ENCODE data around the gene HHIPL1. TPM values are rescaled to one million over a fixed set of nuclear protein-coding genes. Genes with fewer than 3 reads are reported as not detected.

The HHIPL1 gene
- total RNA-seq, 2 donors from 2014 or later: 0.44 to 0.93 TPM

DNA sequence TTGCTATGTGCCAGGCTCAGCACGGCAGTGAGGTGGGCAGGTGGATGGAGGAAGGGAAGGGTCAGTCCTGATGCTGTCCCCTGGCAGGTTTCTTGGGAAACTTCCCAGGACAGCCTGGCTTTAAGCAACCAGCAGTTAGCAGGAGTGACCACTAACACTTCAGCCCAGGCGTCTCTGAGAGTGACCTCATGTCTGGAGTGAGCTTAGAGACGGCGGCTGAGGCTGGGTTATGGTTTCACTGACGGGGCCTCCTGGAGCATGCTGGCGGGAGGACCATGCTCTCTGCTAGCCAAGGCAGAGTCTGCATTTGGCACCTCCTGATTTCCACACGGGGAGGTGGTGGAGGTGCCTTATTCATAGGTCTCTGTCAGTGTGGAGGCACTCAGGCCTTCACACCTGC, 2.5 kb downstream of the HHIPL1 start:
- TF ChIP-seq, protein P1, sequence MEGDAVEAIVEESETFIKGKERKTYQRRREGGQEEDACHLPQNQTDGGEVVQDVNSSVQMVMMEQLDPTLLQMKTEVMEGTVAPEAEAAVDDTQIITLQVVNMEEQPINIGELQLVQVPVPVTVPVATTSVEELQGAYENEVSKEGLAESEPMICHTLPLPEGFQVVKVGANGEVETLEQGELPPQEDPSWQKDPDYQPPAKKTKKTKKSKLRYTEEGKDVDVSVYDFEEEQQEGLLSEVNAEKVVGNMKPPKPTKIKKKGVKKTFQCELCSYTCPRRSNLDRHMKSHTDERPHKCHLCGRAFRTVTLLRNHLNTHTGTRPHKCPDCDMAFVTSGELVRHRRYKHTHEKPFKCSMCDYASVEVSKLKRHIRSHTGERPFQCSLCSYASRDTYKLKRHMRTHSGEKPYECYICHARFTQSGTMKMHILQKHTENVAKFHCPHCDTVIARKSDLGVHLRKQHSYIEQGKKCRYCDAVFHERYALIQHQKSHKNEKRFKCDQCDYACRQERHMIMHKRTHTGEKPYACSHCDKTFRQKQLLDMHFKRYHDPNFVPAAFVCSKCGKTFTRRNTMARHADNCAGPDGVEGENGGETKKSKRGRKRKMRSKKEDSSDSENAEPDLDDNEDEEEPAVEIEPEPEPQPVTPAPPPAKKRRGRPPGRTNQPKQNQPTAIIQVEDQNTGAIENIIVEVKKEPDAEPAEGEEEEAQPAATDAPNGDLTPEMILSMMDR (IDR thresholded peaks at IDR 0.05): no peak
- H3K36me3 ChIP-seq: no peaks in the 10 kb centered on the region
- H3K9ac ChIP-seq (ENCODE audit: low read depth in 2 of 2, low read length in 2 of 2): no peak overlapping the region
- H3K9me3 ChIP-seq: no peaks in the 10 kb centered on the region
- H3K27me3 ChIP-seq: peaks cover 12% of the 10 kb centered on the region
- DNase-seq: no peak
- H3K27ac ChIP-seq: no peak overlapping the region
- H3K4me3 ChIP-seq: no peak overlapping the region
- intact Hi-C loops (cut with DNase I): no loop called here
- no peaks in the 10 kb centered on the region for H3K4me1 ChIP-seq

DNA sequence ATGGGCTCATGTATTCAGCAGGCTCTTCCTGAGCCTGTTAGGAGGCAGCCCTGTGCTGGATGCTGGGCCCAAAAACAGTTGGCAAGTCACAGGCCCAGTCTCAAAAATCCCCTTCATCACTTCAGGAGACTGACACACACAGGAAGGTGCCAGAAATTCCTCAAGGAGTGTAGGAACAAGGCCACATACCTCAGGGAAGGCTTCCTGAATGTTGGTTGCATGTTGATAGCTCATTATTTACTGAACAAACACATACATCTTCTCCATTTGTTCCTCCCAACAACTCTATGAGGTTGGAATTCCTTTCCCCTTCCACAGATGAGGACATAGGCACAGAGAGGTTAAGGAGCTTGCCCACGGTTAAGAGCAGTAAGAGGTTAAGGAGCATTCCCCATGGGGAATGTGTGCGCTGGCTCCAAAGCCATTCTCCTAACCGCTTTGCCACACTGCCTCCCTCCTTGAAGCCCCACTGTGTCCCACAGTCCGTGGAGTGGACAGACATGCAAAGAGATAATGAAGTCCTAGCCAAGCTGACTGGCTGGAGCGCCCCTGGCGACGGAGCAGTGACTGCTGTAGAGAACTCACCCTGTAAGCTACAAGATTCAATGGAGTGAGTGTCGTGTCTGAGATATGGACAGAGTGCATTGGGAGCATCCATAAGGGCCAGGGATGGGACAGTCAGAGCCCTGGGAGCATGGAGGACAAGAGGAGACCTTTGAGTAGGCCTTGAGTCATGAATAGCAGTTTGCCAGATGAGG, 3.3 kb downstream of the HHIPL1 start:
- H3K9ac ChIP-seq (ENCODE audit: low read depth in 2 of 2, low read length in 2 of 2): no peak overlapping the region
- TF ChIP-seq, protein P1 (IDR thresholded peaks at IDR 0.05): no peak
- H3K4me1 ChIP-seq: no peaks in the 10 kb centered on the region
- no peak for DNase-seq
- no peaks in the 10 kb centered on the region for H3K9me3 ChIP-seq
- intact Hi-C loops (cut with DNase I): no loop called here
- H3K27ac ChIP-seq: no peak overlapping the region
- H3K27me3 ChIP-seq: peaks cover 12% of the 10 kb centered on the region
- H3K36me3 ChIP-seq: no peaks in the 10 kb centered on the region
- H3K4me3 ChIP-seq: no peak overlapping the region

DNA sequence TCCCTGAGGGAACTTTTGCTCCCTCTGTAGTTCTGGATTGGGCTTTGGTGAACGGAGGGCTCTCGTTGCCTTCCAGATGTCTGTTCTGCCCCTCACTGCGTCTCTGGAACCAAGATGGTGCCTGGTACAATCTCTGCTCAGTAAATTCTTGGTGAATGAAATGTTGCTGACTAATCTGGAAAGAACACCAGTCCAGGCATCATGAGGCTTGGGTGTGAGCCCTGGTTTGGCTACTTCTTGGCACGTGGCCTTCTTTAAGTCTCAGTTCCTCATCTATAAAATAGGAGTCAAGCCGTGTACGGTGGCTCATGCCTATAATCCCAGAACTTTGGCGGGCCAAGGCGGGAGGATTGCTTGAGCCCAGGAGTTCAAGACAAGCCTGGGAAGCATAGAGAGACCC, 4.3 kb downstream of the HHIPL1 start:
- no peak for DNase-seq
- no peaks in the 10 kb centered on the region for H3K9me3 ChIP-seq
- H3K27ac ChIP-seq: no peak overlapping the region
- intact Hi-C loops (cut with DNase I): no loop called here
- H3K4me3 ChIP-seq: no peak overlapping the region
- no peaks in the 10 kb centered on the region for H3K4me1 ChIP-seq
- no peaks in the 10 kb centered on the region for H3K36me3 ChIP-seq
- H3K27me3 ChIP-seq: peaks cover 12% of the 10 kb centered on the region
- no peak overlapping the region for H3K9ac ChIP-seq (ENCODE audit: low read depth in 2 of 2, low read length in 2 of 2)
- TF ChIP-seq, protein P1 (IDR thresholded peaks at IDR 0.05): no peak

DNA sequence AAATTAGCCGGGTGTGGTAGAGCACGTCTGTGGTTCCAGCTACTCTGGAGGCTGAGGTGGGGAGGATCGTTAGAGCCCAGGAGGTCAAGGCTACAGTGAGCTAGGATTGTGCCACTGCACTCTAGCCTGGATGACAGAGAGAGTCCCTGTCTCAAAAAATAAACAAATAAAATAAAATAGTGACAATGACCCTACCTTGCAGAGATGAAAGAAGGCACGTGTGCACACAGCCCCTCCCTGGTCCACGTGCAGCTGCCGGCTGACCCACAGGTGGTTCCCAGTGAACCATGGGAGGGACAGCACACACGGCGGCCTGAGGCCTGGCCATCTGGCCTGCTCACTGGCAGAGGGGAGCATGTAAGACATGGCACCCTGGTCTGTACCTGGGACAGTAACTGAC, 4.7 kb downstream of the HHIPL1 start:
- intact Hi-C loops (cut with DNase I): no loop called here
- no peaks in the 10 kb centered on the region for H3K4me1 ChIP-seq
- peaks cover 11% of the 10 kb centered on the region for H3K27me3 ChIP-seq
- no peak overlapping the region for H3K4me3 ChIP-seq
- H3K9me3 ChIP-seq: no peaks in the 10 kb centered on the region
- H3K36me3 ChIP-seq: no peaks in the 10 kb centered on the region
- H3K27ac ChIP-seq: no peak overlapping the region
- no peak overlapping the region for H3K9ac ChIP-seq (ENCODE audit: low read depth in 2 of 2, low read length in 2 of 2)
- no peak for DNase-seq
- TF ChIP-seq, protein P1 (IDR thresholded peaks at IDR 0.05): no peak

DNA sequence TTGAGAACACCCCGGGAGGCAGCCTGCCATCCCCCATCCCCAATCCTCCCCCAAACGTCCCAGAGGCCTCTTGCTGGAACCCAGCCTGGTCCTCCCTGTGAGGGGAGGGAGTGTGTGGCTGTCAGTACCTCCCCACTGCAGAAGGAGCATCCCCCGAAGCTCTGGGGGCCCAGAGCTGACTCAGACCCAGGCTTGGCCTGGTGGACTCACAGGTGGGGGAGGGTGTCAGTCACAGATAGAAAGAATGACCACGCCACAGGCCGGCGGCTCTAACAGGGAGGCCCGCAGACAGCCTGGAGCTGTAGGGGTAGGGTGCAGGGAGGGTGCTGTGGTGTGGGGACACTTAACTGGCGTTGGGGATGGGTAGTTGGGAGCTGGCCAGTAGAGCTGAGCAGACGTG, 5.3 kb downstream of the HHIPL1 start:
- no peak overlapping the region for H3K4me3 ChIP-seq
- H3K27ac ChIP-seq: no peak overlapping the region
- no peaks in the 10 kb centered on the region for H3K9me3 ChIP-seq
- H3K4me1 ChIP-seq: no peaks in the 10 kb centered on the region
- intact Hi-C loops (cut with DNase I): no loop called here
- TF ChIP-seq, protein P1 (IDR thresholded peaks at IDR 0.05): no peak
- H3K27me3 ChIP-seq: peaks cover 5% of the 10 kb centered on the region
- no peak overlapping the region for H3K9ac ChIP-seq (ENCODE audit: low read depth in 2 of 2, low read length in 2 of 2)
- no peak for DNase-seq
- no peaks in the 10 kb centered on the region for H3K36me3 ChIP-seq
